T1000 (cell line): ENCODE measurements around the gene TCF4.

Experiments
- DNase-seq: peaks from one replicate; lab custom pipeline; 2025; ENCODE audit warnings: mixed read lengths; lab: John Stamatoyannopoulos, UW

Gene TCF4

DNA sequence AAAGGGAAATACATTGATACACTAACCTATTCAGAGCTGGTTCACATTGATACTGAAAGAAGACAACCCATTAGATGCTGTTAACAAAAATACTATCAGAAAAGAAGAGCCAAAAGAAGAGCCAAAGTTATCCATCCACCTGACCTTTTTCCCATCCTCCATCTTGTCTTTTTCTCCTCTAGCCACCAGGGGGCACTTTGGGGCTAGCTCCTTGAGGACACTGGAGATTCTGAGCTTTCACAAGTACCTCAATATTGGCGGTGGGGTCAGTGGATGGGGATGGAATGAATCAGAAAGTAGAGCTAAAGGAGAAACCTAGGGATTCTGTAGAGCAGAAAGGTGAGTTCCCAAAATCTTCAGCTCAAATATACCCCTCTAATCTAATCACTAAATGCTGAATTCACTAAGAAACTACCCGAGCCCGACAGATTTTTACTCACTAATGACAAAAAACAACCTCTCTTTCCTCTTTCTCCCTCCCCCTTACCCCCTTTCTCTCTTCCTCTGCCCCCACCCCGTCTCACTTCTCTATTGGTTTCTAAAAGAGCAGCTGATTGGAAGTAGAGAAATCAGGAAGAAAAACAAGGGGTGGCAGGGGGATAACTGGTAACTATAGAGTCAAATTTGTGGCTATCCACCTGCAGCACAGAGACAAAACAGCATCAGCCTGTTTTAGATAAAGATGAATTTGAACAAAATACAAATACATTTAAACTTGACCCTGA, 203.3 kb downstream of the TCF4 start:
- DNase-seq, result no peak

DNA sequence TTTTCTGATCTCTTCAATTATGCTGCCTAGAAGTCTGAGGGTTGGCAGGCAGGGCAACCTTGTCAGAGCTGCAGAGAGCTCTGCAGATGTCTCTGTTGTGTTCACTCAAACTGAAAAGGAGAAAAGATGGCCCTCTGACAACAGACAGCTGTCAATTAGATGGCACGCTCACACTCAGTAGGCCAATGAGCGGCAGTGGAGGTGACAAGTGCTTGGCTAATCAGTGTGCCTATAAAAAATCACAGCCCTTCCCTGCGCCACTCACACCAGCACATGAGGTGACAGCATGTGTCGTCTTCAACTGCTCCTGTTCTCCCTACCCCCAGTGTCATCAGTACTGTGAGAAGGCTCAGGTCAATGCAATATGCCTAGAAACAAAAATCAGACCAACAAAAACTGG, 203.9 kb downstream of the TCF4 start:
- DNase-seq, result no peak

DNA sequence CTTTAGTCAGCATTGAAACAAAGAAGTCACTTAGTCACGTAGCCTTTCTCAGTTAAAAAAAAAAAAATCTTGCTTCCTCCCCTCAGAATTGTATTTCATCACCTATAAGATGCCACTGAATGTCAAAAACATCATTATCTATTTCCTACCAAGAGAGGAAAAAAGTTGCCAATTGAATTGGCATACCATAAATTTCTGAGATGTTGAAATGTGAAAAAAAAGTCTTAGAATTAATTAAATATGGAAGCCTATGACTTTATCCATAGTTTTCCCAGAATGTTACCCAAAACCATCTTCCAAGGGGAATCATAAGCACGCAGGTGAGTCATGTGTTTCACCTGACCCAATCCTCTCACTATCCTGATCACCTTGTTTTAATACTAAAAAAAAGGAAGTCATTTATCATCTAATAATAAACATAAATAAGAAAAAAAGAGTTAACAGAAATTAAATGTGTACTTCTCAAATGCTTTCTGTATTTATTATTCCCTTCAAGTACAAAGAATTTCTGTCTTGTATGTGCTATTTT, 205.7 kb downstream of the TCF4 start:
- DNase-seq, result no peak

DNA sequence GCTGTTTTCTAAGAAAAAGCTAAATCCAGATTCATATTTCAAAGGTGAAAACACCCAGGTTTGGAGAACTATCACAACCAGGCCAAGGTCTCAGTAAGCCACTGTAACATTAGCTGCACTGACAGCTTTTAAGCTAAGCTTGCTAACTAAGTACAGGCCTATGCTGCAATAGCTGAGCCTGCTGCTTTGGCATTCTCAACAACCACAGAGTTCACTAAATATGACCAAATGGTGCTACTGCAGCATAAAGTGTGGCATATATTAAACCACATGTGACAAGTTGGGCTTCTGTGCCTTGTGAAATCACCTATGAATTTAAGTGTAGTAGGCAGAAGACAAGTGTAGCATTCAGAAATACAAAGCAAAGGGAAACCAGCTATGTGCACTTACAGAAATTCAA, 206.7 kb downstream of the TCF4 start:
- DNase-seq, result no peak

DNA sequence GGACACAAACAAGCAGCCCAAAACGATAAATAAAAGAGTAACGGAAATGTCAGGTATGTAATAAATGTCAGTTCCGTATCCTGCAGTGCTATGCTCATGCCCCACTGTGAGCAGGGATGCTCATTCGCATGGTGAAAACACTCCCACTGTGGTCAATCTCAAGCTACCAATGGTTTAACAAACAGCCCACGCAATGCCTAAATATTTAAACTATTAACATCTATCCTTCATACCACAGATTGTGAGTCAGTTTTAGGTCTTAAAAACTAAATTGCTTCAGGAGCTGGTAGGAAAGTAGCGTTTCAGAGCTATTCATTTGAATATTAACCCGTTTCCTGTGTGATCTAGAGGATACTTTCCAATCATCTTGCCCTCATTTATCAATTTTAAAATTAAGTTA, 207.4 kb downstream of the TCF4 start:
- DNase-seq, result no peak

DNA sequence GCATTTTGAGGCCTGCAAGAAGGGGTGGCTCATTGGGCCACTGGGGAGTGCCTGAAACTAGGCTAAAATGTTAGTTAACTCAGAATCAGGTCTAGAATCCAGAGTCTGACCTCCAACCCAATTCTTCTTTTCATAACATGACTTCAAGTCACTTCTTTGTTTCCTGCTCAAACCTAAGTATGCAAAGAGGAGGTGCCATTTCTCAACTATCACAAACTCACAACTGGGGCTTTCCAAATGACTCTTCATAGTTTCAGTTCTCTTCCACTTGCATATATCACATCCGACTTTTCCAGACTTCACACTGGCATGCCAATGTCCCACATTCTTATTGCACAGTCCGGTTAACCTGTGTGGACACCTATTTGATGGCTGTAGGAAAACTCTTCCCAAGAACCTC, 211.6 kb downstream of the TCF4 start:
- no peak for DNase-seq

DNA sequence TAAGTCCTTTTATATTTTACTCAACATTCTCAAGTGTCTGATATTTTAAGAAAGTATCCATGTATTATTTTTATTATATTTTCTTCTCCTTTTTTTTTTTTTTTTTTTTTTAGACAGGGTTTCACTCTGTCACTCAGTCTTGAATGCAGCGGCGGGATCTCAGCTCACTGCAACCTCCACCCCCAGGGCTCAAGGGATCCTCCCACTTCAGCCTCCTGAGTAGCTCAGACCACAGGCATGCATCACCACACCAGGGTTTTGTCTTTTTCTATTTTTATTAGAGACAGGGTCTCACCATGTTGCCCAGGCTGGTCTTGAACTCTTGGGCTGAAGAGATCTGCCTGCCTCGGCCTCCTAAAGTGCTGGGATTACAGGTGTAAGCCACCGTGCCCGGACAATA, 212.1 kb downstream of the TCF4 start:
- no peak for DNase-seq

DNA sequence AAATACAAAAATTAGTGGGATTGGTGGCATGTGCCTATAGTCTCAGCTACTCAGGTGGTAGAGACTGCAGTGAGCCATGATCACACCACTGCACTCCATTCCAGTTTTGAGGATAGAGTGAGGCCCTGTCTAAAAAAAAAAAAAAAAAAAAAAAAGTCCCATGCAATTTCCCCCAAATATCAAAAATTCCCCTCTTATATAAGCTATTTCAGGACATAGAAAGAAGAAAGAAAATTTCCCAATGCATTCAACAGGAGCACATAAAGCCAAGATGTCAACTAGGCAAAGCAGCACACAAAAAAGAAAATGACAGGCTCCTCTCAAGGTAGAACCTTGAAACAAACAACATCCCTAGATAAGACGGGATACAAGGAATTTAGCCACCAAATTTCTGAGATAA, 213.3 kb downstream of the TCF4 start:
- DNase-seq, result no peak

DNA sequence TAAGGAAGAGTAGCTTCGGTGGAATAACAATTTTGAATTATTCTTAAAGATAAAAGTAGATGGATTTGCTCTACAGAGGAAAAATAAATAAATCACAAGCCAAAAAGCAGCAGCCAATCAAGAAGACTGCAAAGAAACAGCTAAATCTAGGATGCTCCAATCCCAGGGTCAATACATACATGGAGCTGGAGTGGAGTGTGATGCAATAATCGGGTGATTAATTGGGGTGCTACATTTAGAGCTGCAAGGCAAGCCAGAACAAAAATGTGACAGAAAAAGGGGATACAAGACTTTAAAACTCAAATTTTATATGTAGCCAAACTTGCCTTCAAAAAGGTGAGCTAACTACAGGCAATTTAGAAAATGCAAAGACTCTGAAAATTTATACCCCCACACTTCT, 215.8 kb downstream of the TCF4 start:
- DNase-seq, result no peak

DNA sequence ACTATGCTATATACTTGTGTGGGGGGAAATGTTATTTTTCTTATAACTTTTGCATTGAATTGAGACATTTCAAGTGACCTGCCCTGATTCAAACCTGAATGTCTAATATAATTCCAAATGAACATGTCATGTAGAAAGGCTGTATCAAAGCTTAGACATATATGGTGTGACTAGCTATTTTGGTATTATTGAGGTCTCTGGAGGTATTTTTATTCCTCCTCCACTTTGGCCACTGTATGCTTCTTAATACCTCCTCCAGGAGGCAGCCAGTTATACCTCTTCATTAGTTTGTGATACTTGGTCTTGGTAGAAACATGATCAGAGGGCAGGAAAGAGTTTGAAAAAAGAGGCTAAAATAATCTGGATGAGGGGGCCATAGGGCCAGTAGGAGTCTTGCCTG, 217.1 kb downstream of the TCF4 start:
- DNase-seq, result no peak

DNA sequence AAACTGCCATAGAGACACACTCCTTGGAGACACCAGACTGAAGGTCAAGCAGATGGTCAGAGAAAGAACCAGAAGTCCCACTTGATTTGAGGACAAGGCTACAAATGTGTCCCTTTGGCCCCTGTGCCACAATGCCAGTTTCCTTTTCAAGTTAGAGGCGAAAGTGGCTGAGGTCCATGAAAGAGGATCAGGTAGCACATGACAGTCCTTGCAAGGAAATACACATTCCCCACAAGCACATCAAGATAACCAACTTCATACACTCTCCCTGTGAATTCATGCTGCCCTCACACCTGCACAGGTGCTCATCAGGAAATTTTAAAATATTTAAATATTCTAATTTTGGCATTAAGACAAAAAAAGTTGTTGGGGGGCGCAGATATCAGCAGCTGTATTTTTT, 218.6 kb downstream of the TCF4 start:
- DNase-seq, result no peak

DNA sequence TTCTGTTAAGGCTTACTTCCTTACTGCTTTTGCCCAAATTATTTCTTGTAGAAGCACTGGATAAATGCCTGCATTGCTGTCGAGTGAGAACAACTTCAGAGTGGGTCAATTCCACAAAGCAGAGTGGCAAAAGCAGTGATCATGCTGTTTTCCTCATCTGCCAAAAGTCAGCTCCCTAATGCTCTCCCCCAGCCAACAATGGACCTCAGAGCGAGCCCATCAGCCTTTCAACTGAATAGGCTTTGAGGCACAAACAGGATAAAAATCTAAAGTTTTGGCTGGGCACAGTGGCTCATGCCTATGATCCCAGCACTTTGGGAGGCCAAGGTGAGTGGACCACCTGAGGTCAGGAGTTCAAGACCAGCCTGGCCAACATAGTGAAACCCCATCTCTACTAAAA, 222.7 kb downstream of the TCF4 start:
- no peak for DNase-seq

DNA sequence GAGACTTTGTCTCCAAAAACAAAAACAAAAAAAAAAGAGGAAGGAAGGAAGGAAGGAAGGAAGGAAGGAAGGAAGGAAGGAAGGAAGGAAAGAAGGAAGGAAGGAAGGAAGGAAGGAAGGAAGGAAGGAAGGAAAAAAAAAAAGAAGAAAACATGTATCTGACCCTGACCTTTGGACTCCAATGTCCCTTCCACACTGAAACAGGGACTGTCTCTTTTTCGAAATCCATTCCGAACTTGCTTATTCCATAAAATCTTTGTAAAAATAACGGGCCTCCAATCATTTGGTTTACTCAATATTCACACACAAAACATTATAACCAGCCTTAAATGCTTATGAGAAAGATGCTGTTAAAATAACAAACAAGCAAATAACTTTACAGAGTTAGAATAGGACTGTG, 225.7 kb downstream of the TCF4 start:
- DNase-seq, result no peak

DNA sequence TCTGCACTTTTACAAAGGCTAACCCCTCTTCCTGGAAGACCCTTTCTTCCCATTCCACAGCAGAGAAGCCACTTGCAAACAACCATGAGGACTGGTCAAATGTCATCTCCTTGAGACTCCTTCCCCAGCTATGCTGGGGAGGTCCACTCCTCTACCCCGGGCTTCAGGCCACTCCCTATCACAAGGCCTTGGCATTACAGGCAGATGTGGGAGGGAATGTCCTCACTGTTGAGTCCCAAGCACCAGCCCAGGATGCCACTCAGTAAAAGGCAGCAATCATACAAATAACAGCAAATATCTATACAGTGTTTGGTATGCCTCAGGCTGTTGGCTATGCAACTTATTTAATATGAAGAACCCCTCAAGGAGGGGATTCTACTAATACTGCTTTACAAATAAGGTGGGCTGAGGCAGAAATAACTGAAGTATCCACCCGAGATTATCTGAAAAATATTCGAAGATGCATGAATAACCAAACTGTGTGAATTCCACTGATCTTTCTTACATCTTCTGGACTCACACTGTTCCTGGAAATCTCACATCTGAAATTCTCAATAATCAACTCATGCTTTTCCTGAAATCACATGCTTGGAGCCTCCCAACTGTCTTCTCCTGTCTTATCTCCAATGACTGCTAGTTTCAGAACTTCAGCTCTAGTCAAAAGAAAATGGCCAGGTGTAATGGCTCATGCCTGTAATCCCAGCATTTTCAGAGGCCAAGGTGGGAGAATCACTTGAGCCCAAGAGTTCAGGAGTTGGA, 226.3 kb downstream of the TCF4 start:
- no peak for DNase-seq

DNA sequence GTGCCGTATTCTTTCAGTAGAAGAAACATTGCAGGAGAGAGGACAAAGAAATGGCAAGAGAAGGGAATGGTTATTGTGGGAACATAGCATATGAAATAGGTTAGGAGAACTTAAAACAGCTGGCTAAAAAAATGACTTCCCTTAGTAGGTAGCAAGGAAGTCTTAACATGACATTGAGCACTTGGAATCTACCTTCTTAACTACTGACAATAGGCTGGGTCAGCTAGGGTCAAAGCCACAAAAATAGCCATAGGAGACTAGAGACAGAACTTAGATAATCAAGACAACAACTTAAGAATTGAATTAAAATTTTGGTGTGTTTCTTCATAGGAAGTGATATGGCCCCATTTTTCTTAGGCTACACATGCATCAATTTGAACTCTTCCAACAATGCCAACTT, 227.9 kb downstream of the TCF4 start:
- DNase-seq, result no peak

DNA sequence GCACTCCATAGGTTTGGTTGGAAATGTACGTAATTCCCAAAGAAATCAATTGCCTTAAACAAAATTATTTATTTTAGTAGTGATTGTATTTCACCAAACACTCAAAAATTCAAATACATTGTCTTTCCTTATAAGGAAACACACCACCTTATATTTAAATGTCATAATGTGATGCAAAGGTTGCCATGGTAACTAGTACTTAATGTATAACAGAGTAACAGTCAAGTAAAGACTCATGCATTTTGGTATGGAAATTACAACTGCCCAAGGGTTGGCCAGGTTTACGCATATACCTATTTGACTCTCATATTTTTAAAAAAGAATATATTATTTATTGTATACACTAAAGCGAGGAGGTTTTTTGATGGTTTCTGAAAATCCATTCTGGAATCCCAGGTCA, 231.2 kb downstream of the TCF4 start:
- no peak for DNase-seq

DNA sequence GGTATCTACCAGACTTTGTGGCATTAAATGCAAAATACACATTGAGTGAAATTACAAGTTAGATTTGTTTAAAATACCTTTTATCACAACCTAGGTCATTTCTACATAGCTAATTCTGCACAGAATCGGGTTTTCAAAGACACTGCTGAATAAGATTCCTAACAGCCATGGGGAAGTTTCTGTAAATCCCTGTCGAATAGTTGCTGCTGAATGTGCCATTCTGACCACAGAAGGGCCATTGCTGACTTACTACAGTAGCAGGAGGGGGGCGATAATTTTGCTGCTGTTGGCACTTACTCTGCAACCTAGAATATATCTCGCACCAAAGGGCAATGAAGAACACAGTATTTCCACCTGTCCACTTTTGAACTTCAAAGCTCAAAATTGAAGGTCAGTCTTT, 232.8 kb downstream of the TCF4 start:
- no peak for DNase-seq

DNA sequence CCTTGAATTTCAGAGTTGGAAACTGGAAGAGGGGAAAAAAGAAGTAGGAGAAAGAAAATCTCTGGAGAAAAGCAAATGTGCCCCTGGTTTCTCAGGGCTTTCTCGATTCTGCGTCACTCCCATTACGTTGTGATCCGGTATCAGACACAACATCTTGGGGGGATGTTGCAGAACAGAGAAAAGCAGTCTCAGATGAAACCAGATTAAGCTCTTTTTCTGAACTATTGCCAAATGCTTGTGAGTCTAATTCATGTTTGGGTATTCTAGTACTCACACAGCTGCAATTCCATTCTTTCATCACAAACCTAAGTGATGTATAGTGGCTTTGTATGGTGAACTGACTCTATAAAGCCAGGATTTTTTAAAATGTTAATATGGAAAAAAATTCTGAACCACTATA, 233.2 kb downstream of the TCF4 start:
- no peak for DNase-seq

DNA sequence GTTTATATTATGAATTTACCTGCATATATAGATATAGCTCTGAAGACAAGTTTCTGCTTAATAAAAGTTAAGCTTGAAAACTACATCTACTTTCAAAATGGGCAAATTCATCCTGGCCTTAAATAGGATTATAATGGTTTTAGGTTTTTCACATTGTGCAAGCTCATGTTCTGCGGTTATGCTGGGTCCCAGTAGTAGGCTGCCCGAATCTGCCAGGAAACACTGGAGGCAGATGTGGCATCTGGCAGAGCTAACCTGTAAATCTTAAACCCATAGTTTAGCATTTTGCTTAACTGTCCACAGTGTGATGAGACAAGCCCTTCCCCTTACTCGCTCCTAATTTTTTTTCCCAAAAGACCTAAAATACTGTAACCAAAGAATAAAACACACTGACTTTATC, 234.2 kb downstream of the TCF4 start:
- DNase-seq, result no peak

DNA sequence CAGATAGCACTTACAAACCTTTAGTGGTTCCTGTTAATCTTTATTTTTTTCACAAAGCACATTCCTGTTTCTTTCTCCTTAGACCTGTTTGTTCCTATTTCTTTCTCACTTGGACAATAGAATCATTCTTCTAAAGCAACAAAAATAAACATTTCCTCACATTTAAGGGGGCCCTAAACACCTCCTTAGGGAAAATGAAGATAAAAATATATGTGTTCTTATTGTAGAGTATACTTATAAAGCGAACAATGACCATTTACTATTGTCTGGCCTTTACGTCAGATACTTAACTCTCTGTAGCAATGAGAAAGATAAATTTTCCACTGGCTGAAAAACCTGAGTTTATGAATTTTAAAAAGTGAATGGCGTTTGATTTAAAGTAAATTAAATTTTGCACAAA, 234.6 kb downstream of the TCF4 start:
- DNase-seq, result no peak

DNA sequence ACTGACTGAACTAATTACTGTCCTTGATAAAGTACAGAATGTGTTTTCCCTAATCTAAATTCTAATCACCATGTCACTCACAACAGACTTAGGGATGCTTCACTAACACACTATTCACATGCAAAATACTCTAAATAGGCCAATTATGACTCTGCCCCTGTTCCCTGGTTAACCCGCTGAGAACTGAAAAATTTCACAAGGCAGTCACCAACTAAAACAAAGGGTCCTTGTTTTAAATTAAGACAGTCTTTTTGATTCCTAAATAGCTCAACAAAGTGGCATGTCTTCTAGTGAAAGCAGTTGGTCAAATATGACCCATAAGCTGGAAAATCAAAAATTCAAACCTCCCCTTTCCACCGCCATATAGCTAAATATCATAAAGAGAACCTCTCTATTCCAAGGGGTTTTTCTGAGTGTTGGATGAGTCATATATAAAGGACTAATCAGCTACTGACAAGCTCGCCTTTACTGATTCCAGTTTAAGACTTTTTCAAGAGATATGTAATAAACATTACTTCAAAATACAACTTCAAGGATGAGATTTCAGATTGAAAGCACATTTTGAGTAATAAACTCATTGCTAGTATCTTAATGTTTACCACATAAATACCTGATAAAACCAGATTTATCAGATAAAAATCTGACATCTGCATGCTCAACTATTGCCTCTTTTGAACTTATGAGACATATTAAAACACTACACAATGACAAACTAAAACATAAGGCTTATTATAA, 235.8 kb downstream of the TCF4 start:
- DNase-seq, result no peak

DNA sequence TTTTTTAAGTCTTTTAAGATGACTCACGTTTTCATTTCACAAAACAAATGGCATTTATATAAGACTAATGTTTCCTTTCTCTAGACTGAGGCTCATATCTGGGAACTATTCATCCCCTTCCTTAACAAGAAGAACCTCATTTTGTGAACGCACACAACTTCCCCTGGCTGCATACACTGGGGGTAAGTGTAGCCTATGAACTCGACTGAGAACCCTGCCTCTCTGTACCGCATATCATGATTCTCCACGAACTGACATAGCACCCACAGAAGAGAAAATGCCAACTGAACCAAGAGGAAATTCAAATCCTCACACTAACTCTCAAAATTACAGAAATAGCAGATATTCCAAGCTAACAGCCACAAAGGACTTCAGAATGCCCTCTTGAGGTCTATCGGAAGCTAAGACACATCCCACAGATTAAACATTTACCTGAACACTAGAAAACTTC, 236.7 kb downstream of the TCF4 start:
- no peak for DNase-seq

DNA sequence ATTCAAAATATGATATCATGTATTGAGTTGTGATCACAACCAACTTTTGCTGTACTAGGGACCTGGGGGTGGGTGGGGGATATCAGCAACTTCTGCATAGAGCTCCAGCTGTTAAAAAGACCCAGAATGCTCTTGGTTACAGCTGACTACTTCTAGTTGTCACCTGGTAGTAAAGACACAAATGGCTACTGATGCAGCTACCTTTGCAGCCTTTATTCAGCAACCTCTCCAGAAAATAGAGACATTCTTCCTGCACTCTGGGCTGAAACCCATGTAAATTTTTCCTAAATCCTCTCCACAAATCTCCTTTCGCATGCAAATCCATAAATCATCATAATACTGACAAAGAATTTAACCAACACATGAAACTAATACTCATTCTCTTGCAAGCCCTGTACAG, 238.3 kb downstream of the TCF4 start:
- DNase-seq, result no peak
